HG02970 (cell line): Measurements from ENCODE around the gene CDC45.
A peak's percentile ranks its signal among the peaks of the same experiment; 100 is the strongest.

ENCODE experiments used
- ATAC-seq: cut with Tn5 transposase; IDR thresholded peaks from one replicate; pipeline ENCODE4 v1.9.1; 2021; ENCODE audit warnings: mild to moderate bottlenecking, moderate library complexity, moderate number of reproducible peaks; ENCODE audit not compliant: unreplicated experiment, low FRiP score

CDC45 gene

GRCh38 chr22:19466848-19467752 lies 12.6 kb upstream of the CDC45 start:
- no peak for ATAC-seq

- ATAC-seq: no peak
Observed at GRCh38 chr22:19467912-19468311, 11.8 kb upstream of the CDC45 start.

- ATAC-seq: no peak
Observed at GRCh38 chr22:19469421-19469820, 10.3 kb upstream of the CDC45 start.

- no peak for ATAC-seq
Observed at GRCh38 chr22:19470010-19470409, 9.7 kb upstream of the CDC45 start.

GRCh38 chr22:19471572-19471971 lies 8.1 kb upstream of the CDC45 start:
- ATAC-seq: no peak

GRCh38 chr22:19472233-19472632 lies 7.5 kb upstream of the CDC45 start:
- no peak for ATAC-seq

- ATAC-seq: no peak
Observed at GRCh38 chr22:19473578-19473977, 6.1 kb upstream of the CDC45 start.

GRCh38 chr22:19476023-19476422 lies 3.7 kb upstream of the CDC45 start:
- no peak for ATAC-seq

- ATAC-seq: no peak
Observed at GRCh38 chr22:19477321-19478044, 2.2 kb upstream of the CDC45 start.

GRCh38 chr22:19478045-19478900 lies 1.4 kb upstream of the CDC45 start:
- no peak for ATAC-seq

GRCh38 chr22:19478901-19479354 lies 792 bp upstream of the CDC45 start, which contains the start of gene UFD1:
Gene UFD1 (minus strand): TSS chr22:19479193. CDS start chr22:19479085, 108 bp downstream.
- peak; percentile 51 for ATAC-seq

GRCh38 chr22:19480173-19480568 lies 451 bp downstream of the CDC45 start:
- no peak for ATAC-seq

- no peak for ATAC-seq
Observed at GRCh38 chr22:19480789-19481188, 1.1 kb downstream of the CDC45 start.

- ATAC-seq: no peak
Observed at GRCh38 chr22:19482297-19482696, 2.6 kb downstream of the CDC45 start.

GRCh38 chr22:19483481-19484244 lies 3.9 kb downstream of the CDC45 start:
- no peak for ATAC-seq

- ATAC-seq: no peak
Observed at GRCh38 chr22:19488285-19488684, 8.6 kb downstream of the CDC45 start.

GRCh38 chr22:19488884-19489843 lies 9.4 kb downstream of the CDC45 start:
- no peak for ATAC-seq

GRCh38 chr22:19490628-19491230 lies 11.0 kb downstream of the CDC45 start:
- ATAC-seq: no peak
